GM18867 (cell line): ENCODE results near the gene FAM13C.

Experiments
- ATAC-seq: cut with Tn5 transposase; IDR thresholded peaks from one replicate; pipeline ENCODE4 v1.9.1; 2021; ENCODE audit warnings: mild to moderate bottlenecking, moderate library complexity; ENCODE audit not compliant: unreplicated experiment

The FAM13C gene

GRCh38 chr10:59362959-59363381 lies 621 bp upstream of the FAM13C start:
- no peak for ATAC-seq

DNA sequence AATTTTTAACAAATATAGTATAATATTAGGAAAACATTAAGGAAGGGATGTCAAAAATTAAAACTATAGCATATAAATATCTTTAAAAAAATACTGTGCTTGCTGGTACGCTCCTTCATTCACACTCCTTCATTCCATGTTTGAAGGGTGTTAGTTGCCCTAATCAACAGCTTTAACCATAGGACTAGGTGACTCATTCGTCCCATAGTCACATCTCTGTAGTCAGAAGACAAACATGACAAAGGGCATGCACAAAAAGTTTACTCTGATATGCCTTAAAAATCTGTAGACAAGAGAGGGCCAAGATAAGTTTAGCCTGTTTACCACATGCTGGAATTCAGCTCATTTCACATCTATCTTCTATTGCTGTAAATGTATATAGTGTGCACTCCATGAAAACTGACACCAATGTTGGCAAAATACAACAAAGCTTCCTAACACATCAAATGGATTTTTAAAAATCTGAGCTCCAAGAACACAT lies 646 bp downstream of the FAM13C start:
- no peak for ATAC-seq

GRCh38 chr10:59360605-59361405 lies 1.5 kb downstream of the FAM13C start:
- ATAC-seq: no peak

GRCh38 chr10:59358576-59358975 lies 3.8 kb downstream of the FAM13C start:
- ATAC-seq: no peak

DNA sequence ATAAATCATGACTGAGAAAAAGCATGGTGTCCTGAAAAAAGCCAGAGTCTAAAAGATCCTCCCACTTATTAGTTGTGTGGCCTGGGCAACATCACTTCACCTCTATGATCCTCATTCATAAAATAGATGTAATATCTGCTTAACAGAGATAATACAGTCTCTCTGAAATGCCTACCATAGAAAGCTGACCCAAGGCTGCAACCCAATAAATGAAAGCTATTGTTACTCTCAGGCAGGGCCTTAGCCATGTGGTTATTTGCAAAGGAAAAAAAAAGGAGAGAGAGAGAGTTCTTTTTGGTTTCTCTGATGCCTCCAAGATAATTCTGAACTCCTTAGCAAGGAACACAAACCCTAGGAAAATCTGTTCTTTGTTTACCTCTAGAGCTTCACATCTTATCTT lies 7.9 kb downstream of the FAM13C start:
- no peak for ATAC-seq

GRCh38 chr10:59350558-59350957 lies 11.8 kb downstream of the FAM13C start:
- ATAC-seq: no peak

- ATAC-seq: no peak
These were observed 16.0 kb downstream of the FAM13C start for GRCh38 chr10:59346321-59346720.

DNA sequence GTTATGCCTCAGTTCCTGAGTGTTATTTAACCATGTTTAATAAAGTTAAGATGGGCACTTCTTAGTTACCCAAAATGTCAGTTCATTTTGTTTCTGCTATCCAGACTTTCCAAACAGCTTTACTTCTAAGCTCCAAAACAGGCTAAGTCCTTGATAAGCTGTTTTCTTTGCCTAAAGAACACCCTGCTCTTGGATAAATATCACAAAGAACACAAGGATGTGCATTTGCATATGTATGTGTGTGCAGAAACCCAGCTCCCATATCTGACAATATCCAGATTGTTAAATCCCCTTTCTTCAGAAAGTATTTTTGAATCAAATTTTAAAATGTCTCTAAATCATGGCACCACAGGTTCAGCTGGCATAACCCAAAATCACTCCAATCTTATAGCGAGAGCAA lies 19.6 kb downstream of the FAM13C start:
- ATAC-seq: no peak

DNA sequence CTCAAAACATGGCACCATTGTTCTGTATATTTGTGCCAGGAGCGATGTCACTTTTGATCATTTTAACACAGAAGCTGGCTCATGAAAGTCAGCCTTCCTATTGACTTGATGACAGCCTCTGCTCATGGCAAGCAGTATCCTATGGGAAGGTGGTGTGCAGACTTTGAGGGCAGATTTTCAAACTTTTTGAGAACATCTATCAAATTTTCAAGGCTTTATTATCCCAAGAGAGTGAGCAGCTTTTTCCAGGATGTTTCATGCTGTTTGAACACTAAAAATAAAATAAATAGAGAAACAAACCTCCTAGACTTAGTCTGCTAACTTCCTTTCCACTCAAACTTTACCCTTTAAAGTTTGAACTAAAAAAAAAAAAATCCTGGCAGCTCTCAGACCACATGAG lies 20.3 kb downstream of the FAM13C start:
- no peak for ATAC-seq

DNA sequence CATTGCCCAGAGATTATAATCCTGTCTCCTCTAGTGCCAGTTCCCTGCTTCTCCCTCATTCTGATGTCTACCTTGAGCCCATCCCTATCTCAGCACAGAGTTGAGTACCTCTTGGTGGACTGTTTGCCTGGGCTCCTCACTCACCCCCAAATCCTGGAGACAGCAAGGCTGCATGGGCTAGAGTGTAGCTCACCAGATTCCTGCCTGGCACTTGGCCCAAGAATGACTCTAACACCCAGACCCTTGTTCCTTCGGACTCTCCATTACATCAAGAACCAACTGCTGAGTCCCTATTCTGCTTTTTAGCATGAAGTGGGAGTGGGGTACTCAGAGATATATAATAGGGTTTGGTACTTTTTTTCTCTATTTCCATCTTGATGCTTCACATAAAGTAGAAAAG lies 22.1 kb downstream of the FAM13C start:
- ATAC-seq: no peak

- no peak for ATAC-seq
These were observed 23.0 kb downstream of the FAM13C start for GRCh38 chr10:59339351-59339750.

GRCh38 chr10:59337201-59337652 lies 25.1 kb downstream of the FAM13C start:
- ATAC-seq: no peak

DNA sequence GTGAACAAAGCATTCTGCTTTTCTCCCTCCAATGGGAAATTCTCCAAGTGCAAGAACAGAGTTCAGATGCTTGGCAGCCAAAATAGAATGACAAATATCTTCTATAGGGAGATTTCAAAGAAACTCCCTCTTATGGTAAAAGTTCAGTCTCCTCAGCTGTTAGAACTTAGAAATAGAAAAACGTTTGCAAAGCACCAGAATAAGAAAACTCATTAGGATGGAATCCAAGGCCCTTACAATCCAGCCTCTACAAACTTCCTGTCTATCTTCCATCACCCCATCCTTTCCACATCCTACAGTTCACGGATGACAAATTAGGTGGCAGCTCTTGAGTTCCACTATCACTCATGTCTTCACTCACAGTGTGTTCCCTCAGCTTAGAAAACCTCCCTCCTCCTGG lies 25.7 kb downstream of the FAM13C start:
- no peak for ATAC-seq

DNA sequence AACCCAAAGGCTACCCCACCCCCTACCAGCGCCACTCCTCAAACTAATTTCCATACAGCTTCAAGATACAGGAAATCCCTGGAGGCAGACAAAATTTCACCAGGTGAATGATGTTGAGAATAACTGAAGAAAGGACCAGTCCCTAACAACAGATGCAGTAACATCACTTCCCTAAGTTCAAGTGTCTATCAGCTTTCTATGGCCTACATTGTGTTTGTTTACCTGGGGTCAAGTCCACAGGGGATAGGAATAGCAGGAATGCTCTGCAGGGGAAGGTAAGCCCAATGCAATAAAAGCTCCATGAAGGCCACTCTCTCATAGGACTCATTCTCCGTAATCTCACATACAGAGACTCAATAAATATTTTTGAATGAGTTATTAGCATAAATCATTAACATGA lies 26.9 kb downstream of the FAM13C start:
- no peak for ATAC-seq

GRCh38 chr10:59333701-59334100 lies 28.6 kb downstream of the FAM13C start:
- ATAC-seq: no peak

DNA sequence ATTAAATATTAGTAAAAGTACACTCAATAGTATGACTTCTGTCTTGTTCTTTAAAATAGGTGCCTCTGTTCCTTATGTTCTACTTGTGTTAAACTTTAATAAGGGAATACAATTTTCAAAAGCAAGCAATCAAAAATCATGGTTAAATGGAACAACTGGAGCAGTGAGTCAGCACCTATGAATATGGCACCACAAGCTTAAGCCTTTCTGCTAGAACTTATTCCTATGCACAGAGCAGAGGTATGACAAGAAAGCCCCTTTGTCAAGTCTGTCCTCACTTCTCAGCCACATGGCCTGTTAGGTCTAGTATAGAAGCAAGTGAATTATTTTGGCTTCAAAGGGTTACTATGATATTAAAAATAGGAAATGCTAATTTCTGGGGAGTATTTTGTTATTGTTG lies 29.8 kb downstream of the FAM13C start:
- no peak for ATAC-seq

DNA sequence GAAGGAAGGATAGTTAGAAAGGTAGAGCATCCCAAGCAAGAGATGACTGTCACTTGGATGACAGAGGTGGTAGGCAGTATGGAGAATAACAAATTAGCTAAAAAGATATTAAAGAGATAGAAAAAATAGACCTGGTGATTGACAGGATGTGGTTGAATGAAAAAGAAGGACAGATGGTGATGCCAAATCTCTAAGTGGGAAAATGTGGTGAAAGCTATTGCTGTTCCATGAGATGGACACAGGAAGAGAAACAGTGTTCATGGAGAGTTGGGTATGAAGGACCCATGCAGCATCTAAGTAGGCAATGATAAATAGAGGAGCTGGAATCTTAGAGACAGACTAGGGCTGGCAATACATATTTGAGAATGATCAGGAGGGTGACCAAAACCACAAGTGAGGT lies 30.7 kb downstream of the FAM13C start:
- ATAC-seq: no peak

GRCh38 chr10:59325116-59325515 lies 37.2 kb downstream of the FAM13C start:
- ATAC-seq: no peak

GRCh38 chr10:59324597-59324996 lies 37.8 kb downstream of the FAM13C start:
- no peak for ATAC-seq

- no peak for ATAC-seq
These were observed 38.4 kb downstream of the FAM13C start for GRCh38 chr10:59323831-59324401.

DNA sequence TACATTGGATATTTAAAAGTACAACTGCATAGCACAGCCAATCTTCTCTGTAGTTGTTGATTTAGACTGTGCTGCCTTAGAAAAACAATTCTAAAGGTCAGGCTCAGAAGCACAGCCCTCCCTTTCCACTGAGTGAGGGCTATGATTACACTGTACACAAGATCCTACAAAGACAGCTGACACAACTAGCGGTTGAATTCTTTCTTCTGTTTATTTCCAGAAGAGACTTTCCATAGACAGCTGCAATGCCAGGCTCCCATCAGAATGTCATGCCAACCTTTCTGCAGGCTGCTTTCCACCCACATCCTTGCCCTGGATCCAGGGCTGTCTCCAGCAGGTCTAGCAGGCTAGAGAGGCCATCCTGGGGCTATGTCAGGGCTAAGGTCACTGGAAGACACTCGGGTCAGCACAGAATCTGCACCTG lies 39.3 kb downstream of the FAM13C start:
- no peak for ATAC-seq

GRCh38 chr10:59322131-59322530 lies 40.2 kb downstream of the FAM13C start:
- no peak for ATAC-seq
